RWPE2 (cell line): Measurements from ENCODE around the gene OPA3.

Experiments
- ATAC-seq: fragments of 200-7000 bp; cut with Tn5 transposase; 3 replicates; pipeline ENCODE4 v1.9.1; 2021; ENCODE audit warnings: low read depth
- DNase-seq: peaks from one replicate; pipeline ENCODE4 v3.0.0-alpha.2; 2020; ENCODE audit warnings: low spot score
- H3K27ac ChIP-seq: fragments of 450-650 bp; 2 replicates; pipeline ENCODE4 v1.5.1; 2017; ENCODE audit warnings: mild to moderate bottlenecking; ENCODE audit not compliant: poor library complexity, severe bottlenecking
- H3K27me3 ChIP-seq: fragments of 250-450 bp; sonication (Bioruptor Pico); 2 replicates; pipeline ENCODE4 v1.5.1; 2021; ENCODE audit warnings: mild to moderate bottlenecking, moderate library complexity; ENCODE audit not compliant: insufficient read depth, poor library complexity, severe bottlenecking
- H3K36me3 ChIP-seq: fragments of 250-450 bp; sonication (Bioruptor Pico); 2 replicates; pipeline ENCODE4 v1.5.1; 2020; ENCODE audit warnings: low read depth, mild to moderate bottlenecking, moderate library complexity
- H3K4me1 ChIP-seq: fragments of 250-450 bp; sonication (Bioruptor Pico); 2 replicates; pipeline ENCODE4 v1.5.1; 2021; ENCODE audit warnings: mild to moderate bottlenecking, moderate library complexity; ENCODE audit not compliant: insufficient read depth, poor library complexity, severe bottlenecking
- H3K4me3 ChIP-seq: fragments of 250-450 bp; sonication (Bioruptor Pico); 2 replicates; pipeline ENCODE4 v1.5.1; 2021; ENCODE audit warnings: mild to moderate bottlenecking, moderate library complexity; ENCODE audit not compliant: severe bottlenecking
- H3K9me3 ChIP-seq: fragments of 250-450 bp; sonication (Bioruptor Pico); 2 replicates; pipeline ENCODE4 v1.5.1; 2021; ENCODE audit warnings: mild to moderate bottlenecking, moderate library complexity; ENCODE audit not compliant: severe bottlenecking
- TF ChIP-seq, protein P1 (sequence below): fragments of 450-650 bp; IDR thresholded peaks from one replicate; pipeline ENCODE4 v1.5.1; 2017; ENCODE audit warnings: mild to moderate bottlenecking, moderate library complexity; ENCODE audit not compliant: poor library complexity, severe bottlenecking

OPA3 gene

DNA sequence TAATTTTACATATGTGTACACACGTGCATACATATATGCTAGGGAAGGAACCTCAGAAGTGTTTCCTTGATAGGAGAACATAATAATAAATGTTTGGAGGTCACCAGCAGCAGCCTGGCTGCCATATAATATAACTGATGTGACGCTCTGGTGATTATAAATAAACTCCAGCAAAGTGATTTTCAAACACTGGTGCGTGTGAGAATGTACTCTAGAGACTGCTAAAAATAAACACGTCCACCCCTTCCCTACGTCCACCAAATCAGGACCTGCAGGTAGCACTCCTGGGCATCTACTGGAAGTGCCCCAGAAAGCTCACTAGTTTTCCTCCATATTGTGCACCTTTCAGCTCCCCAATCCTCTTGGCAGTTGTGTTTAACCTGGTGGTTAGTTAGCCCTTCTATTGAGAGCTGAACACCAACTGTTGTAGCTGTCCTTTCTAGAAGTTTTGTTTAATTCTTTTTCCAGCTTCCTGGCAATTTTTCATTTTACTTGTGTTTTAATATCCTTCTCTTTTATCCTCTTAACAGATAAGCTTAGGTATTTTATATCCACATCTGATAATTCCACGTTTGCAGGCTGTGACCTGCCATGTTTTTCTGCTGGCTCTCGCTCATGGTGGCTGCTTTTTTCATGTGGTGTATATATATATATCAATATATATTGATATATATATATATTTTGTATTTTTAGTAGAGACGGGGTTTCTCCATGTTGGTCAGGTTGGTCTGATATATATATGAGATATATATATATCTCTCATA is 13.0 kb downstream of the OPA3 start:
- no peak for DNase-seq
- no peak overlapping the region for H3K4me3 ChIP-seq
- no peaks in the 10 kb centered on the region for H3K9me3 ChIP-seq
- TF ChIP-seq, protein P1, sequence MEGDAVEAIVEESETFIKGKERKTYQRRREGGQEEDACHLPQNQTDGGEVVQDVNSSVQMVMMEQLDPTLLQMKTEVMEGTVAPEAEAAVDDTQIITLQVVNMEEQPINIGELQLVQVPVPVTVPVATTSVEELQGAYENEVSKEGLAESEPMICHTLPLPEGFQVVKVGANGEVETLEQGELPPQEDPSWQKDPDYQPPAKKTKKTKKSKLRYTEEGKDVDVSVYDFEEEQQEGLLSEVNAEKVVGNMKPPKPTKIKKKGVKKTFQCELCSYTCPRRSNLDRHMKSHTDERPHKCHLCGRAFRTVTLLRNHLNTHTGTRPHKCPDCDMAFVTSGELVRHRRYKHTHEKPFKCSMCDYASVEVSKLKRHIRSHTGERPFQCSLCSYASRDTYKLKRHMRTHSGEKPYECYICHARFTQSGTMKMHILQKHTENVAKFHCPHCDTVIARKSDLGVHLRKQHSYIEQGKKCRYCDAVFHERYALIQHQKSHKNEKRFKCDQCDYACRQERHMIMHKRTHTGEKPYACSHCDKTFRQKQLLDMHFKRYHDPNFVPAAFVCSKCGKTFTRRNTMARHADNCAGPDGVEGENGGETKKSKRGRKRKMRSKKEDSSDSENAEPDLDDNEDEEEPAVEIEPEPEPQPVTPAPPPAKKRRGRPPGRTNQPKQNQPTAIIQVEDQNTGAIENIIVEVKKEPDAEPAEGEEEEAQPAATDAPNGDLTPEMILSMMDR = no peak
- peaks cover 32% of the 10 kb centered on the region for H3K4me1 ChIP-seq
- H3K36me3 ChIP-seq = peaks cover 3% of the 10 kb centered on the region; the same call in 1 of the 2 replicates
- no peak for ATAC-seq
- no peaks in the 10 kb centered on the region for H3K27me3 ChIP-seq
- H3K27ac ChIP-seq = no peak overlapping the region

DNA sequence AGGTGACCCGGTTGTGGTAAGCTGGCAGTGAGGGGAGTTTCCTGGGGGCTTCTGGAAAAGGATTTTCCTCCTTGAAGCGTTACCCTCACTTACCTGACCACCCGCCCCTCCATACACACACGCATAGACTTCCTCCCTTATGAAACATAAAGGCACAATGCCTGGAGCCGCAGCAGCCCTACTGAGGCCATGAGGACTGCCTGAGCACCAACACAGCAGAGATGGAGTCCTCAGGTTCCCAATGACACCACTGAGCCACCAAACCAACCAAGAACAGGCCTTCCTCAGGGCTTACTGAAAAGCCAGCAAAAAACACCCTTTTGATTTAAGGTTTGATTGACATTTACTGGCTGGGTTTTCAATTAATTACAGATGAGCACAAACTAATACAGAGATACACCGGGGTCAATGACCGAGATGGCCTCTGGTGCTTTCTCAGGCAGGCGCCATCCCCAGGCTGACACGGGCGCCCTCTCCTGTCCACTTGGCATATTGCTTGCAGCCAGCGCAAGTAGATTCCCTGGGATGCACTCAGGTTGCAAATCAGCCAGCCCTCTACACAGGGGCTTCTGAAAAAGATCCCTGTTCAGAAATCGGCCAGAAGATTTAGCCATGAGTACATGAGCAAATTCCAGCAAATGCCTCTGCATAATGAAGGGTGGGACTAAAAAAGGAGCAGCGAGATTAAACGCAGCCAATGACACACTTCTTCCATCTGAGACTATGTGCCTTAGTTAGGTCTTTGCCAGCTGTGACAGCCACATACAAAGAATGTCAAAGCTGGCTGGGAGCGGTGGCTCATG is 14.8 kb downstream of the OPA3 start:
- Histone ChIP-seq H3K27me3 (no peaks in the 10 kb centered on the region), H3K9me3 (no peaks in the 10 kb centered on the region), H3K4me3 (no peak overlapping the region), H3K27ac (peak overlapping the region; percentile 92), H3K4me1 (peaks cover 24% of the 10 kb centered on the region), H3K36me3 (peaks cover 3% of the 10 kb centered on the region; the same call in 1 of the 2 replicates)
- TF ChIP-seq, protein P1 = peak; percentile 83
- ATAC-seq = no peak; the same call in 2 of the 3 replicates
- no peak for DNase-seq

DNA sequence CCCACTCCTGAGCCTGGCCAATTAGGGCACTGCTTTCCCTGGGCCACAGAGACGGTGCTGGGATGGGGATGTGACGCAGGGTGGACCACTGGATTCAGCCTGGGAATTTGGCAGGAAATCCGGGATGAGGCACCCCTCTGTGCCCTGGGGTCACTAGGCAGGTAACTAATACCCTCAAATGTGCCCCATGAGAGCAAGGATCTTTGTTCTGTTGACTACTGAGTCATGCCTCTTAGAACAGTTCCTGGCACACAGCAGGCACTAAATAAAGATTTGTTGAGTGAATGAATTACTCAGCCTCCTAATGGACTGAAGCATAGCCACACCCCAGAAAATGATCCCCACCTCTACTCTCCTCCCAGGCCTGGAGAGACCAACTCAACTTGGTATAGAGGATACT is 15.9 kb downstream of the OPA3 start:
- Histone ChIP-seq H3K4me1 (peaks cover 24% of the 10 kb centered on the region), H3K27me3 (no peaks in the 10 kb centered on the region), H3K36me3 (0 out of 2 replicates have a peak, but pooled peaks cover 3% of the 10 kb centered on the region), H3K9me3 (no peaks in the 10 kb centered on the region), H3K27ac (peak overlapping the region; percentile 92), H3K4me3 (no peak overlapping the region)
- DNase-seq (peak; percentile 81), ATAC-seq (peak; percentile 98)
- TF ChIP-seq, protein P1 = no peak

DNA sequence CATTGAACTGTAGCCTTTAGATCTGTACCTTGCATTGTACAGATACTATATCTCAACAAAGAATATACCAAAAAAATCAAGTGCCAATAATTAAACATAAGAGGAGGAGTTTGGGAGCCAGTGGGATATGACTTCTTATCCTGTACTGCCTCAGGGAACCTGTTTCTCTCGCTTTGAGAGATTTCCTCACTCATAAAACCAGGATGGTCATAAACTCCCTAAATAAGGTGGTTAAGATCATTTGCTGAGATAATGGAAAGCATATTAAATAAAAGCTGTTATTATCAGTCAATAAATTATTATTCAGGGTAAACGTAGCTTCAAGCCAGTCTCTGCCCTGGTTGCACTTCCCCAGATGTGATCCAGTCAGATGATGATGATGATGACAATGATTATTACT is 17.0 kb downstream of the OPA3 start:
- H3K4me1 ChIP-seq = peaks cover 28% of the 10 kb centered on the region
- H3K4me3 ChIP-seq = no peak overlapping the region
- H3K27me3 ChIP-seq = no peaks in the 10 kb centered on the region
- DNase-seq = no peak
- ATAC-seq = no peak
- H3K36me3 ChIP-seq = no peaks in the 10 kb centered on the region
- TF ChIP-seq, protein P1 = no peak
- H3K27ac ChIP-seq = peak overlapping the region; percentile 92
- no peaks in the 10 kb centered on the region for H3K9me3 ChIP-seq
